Measurements from ENCODE around the gene ZNF425.
"Not testable (repeated sequence)": the region's sequence is repeated elsewhere in the genome, so short reads cannot be mapped to it uniquely, and the experiment has no call there.

Gene ZNF425

DNA sequence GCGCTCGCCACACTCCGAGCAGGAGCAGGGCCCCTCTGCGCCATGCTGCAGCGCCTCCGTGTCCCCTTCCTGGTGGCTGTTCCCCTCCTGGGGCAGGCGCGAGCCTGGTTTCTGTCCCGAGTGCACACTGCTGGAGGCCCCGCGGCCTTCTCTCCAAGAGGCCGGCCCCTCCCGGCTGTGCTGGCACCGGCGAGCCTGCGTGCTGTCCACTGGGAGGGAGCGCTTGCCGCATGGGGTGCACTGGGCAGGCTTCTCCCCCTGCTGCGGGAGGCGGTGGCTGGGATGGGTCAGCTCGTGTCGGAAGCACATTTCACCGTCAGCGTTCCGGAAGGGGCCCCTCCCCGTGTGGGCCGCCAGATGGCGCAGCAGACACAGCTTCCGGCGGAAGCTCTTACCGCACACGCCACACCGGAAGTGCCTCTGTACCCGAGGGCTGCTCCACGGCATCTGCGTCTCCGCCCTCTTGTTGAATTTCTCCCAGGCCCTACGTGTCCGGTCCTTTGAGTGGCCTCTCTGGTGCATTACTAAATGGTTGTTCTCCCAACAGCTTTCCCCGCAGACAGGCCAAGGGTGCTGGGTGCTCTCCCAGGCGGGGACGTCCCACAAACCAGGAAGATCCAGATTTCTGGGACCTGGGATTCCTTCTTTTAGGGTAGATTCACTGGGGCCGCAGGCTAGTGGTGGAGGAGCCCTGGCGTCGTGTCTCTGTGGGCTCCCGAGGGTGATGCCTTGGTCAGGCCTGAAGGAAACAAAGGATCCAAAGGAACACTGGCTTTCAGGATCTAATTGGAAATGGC is 54.3 kb downstream of the ZNF425 start:
- no peak for DNase-seq (ENCODE audit: low read depth)

DNA sequence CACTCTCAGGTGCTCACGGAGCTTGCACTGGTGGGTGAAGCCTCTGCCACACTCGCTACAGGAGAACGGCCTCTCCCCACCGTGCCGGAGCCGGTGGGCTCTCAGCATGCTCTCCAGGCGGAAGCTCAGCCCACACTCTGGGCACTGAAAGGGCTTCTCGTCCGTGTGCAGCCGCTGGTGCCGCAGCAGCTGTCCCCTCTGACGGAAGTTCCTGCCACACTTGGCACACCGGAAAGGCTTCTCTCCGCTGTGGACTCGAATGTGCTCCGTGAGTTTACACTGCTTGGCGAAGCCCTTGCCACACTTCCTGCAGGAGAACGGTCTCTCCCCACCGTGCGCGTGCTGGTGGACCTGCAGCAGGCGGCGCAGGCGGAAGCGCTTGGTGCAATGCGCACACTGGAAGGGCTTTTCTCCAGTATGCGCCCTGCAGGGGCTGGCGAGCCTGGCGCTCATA is 54.9 kb downstream of the ZNF425 start:
- DNase-seq (ENCODE audit: low read depth), result no peak

DNA sequence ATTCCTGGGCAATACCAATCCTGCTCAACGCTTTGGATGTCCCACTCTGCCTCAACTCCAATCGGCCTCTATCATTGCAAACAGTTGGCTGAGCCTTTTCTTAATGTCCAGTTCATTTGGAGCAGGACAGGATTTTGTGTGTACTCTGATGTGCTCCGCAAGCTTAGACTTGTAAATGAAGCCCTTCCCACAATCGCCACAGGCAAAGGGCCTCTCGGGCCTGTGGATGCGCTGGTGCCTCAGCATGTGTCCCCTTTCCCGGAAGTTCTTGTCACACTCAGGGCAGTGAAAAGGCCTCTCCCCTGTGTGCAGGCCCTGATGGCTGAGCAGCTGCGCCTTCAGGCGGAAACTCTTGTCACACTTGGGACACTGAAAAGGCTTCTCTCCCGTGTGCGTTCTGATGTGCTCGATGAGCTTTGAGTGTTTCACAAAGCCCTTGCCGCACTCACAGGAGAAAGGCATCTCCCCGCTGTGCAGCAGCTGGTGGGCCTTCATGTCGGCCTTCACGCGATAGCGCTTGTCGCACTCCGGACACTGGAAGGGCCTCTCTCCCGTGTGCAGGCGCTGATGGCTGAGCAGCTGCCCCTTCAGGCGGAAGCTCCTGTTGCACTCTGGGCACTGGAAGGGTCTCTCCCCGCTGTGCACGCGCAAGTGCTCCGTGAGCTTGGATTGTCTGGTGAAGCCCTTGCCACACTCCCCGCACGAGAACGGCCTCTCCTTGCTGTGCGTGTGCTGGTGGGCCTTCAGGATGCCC is 55.6 kb downstream of the ZNF425 start:
- DNase-seq (ENCODE audit: low read depth), result no peak

DNA sequence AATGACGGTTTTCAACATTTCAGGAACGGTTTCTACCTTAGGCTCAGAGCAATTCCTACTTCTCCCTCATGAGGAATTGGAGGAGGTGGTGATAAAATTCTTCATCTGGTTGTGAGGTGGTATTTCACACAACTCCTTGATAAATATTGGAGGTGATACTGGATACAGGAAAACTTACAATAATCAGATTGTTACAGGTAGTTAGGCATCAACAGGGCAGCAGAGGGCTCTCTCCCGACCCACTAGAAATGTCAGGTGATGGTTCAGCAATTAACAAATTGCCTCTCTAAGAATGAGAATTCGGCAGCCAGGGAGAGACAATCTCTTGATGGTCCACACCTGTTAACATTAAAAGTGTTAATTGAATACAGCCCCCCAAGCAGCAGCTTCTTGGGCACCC is 58.3 kb downstream of the ZNF425 start:
- DNase-seq (ENCODE audit: low read depth), result no peak

DNA sequence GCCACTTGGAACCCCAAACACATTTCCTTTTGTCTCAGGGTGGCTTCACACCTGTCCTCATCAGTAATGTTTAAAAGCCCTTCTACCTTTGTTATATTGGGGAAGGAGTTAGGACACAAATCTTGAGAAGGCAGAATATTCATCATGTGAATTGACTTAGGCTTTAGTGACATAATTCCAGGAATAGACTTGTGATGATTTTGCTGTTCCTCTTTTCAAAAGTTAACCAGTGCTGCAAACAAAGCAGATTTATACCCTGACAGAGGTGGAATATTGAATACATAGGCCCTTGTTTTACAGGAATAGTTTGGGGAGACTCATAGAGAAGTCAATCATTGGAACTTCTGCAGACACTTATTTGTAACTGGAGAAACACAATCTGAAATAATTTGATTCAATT is 62.6 kb downstream of the ZNF425 start:
- DNase-seq (ENCODE audit: low read depth), result no peak

DNA sequence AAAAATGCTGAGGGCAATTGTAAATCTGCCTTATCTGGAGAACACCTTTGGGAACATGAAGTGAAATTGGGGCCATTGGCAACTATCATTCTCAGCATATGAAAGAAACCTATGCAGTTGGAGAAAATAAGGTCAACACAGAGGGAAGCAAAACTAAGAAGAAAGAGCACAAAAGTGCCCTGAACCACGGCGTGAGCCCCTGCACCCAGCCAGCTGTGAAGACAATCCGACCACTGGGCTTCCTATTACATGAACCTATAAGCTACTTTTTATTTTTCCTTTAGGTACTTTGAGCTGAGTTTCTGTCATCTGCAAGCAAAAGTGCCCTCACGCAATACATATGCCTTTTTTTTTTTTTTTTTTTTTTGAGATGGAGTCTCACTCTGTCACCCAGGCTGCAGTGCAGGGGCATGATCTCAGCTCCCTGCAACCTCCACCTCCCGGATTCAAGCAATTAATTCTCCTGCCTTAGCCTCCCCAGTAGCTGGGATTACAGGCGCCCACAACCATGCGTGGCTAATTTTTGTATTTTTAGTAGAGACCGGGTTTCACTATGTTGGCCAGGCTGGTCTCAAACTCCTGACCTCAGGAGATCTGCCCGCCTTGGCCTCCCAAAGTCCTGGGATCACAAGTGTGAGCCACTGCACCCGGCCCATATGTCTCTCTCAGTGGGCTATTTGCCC is 63.8 kb downstream of the ZNF425 start:
- not testable (repeated sequence) for DNase-seq (ENCODE audit: low read depth)

DNA sequence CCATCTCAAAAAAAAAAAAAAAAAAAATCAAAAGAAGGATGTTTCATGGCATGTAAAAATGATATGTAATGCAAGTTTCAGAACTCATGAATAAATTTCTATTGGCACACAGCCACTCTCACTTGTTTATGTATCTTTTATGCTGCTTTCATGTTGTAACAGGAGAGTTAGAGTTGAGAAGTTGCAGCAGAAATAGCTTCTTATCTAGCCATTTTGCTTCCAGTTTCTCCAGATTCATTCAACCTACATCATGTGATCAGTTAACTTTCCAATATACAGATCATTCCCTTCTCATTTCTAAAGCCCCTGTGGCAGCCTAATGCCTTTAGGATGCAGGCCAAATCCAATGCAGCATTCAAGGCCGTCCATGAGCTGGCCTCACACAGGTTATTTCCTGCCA is 66.0 kb downstream of the ZNF425 start:
- no peak for DNase-seq (ENCODE audit: low read depth)

DNA sequence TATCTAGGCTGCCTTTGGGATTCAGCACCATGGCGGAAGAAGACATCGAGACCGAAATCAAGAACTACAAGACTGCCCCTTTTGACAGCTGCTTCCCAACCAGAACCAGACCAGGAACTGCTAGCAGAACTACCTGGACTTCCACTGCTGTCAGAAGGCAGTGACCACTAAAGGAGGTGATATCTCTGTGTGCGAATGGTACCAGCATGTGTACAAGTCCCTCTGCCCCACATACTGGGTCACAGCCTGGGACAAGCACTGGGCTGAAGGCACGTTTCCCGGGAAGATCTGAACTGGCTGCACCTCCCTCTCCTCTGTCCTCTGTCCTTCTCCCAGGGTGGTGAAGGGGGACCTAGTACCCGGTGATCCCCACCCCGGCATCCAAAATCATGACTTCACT is 72.2 kb downstream of the ZNF425 start:
- DNase-seq (ENCODE audit: low read depth), result no peak

DNA sequence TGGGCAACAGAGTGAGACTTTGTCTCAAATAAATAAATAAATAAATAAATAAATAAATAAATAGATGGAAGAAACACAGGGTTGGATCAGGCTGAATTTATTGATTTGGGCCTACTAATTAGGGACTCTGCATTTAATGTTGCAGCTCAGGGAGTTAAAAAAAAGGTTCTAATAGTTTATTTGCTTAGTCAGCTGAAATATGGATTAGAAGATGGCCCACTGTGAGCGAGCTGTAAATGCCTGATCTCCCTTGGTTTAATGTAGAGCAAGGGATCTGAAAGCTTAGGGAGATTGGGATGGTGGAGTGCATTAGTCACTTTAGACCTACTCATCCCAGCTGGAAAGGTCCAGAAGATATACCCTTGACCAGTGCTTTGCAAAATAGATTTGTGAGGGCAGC is 72.7 kb downstream of the ZNF425 start:
- DNase-seq (ENCODE audit: low read depth), result no peak
